Spleen (tissue), 11 donors: Measurements from ENCODE around the gene LRRC15. TPM values are rescaled to one million over a fixed set of nuclear protein-coding genes. Genes with fewer than 3 reads are reported as not detected.

Experiments used
- DNase-seq: peaks from one replicate; pipeline ENCODE4 v3.0.0-alpha.2; 2020
- H3K27ac ChIP-seq, 8 donors: fragments of 200-600 bp; sonication (generic) in 7 of 8; 1 replicate in 4 of 8; 2 replicates in 4 of 8; pipeline versions ENCODE4 v1.5.0 to v1.8.0; 2016 to 2021; ENCODE audit warnings: inconsistent platforms in 4 of 8, mild to moderate bottlenecking in 4 of 8, moderate library complexity in 1 of 8
- H3K27me3 ChIP-seq, 7 donors: fragments of 200-600 bp; sonication (generic) in 6 of 7; replicated peaks in 1 of 7; 1 replicate in 4 of 7; 2 replicates in 3 of 7; pipeline versions ENCODE4 v1.5.0 to v1.8.0; 2016 to 2021; ENCODE audit warnings: inconsistent platforms in 3 of 7, mild to moderate bottlenecking in 1 of 7
- H3K36me3 ChIP-seq, 6 donors: fragments of 200-600 bp; sonication (generic) in 5 of 6; 1 replicate in 4 of 6; 2 replicates in 2 of 6; pipeline versions ENCODE4 v1.5.0 to v1.8.0; 2016 to 2021; ENCODE audit warnings: inconsistent platforms in 2 of 6
- H3K4me1 ChIP-seq, 6 donors: fragments of 200-600 bp; sonication (generic) in 5 of 6; 1 replicate in 3 of 6; 2 replicates in 3 of 6; pipeline versions ENCODE4 v1.5.0 to v1.8.0; 2016 to 2021; ENCODE audit warnings: inconsistent platforms in 3 of 6
- H3K4me3 ChIP-seq, 8 donors: fragments of 200-600 bp; sonication (generic) in 7 of 8; 1 replicate in 4 of 8; 2 replicates in 4 of 8; pipeline versions ENCODE4 v1.5.0 to v1.8.0; 2016 to 2021; ENCODE audit warnings: inconsistent platforms in 4 of 8, mild to moderate bottlenecking in 4 of 8, moderate library complexity in 2 of 8
- H3K9me3 ChIP-seq, 8 donors: fragments of 200-600 bp; sonication (generic) in 7 of 8; 1 replicate in 4 of 8; 2 replicates in 4 of 8; pipeline versions ENCODE4 v1.5.0 to v1.8.0; 2016 to 2021; ENCODE audit warnings: inconsistent platforms in 4 of 8
- CTCF ChIP-seq, 11 experiments: fragments of 200-600 bp in 7 of 11; fragments of 450-650 bp in 4 of 11; sonication (generic) in 4 of 11; IDR thresholded peaks in 8 of 11; conservative IDR thresholded peaks in 3 of 11; 1 replicate in 7 of 11; 2 replicates in 4 of 11; pipeline versions ENCODE4 v1.4.0 to v1.8.0; 2016 to 2021; ENCODE audit warnings: antibody characterized with exemption in 11 of 11, inconsistent platforms in 4 of 11, mild to moderate bottlenecking in 1 of 11
- POLR2A ChIP-seq, 3 donors: fragments of 450-650 bp; IDR thresholded peaks; one replicate each; pipeline ENCODE4 v1.5.1; 2017; ENCODE audit warnings: antibody characterized with exemption in 3 of 3, mild to moderate bottlenecking in 1 of 3
- POLR2AphosphoS5 ChIP-seq, 3 donors: sonication (generic); formaldehyde crosslinking; IDR thresholded peaks; one replicate each; pipeline ENCODE4 v1.5.1; 2017; ENCODE audit warnings: antibody characterized with exemption in 3 of 3
- WGBS, 5 donors: extraction: QIAGEN DNeasy Blood & Tissue Kit in 3 of 5; methylation state at CpG; one replicate each; pipeline versions ENCODE4 v1.1.5 to v1.1.7; 2013 to 2018; 5-methylcytosine and 5-hydroxymethylcytosine counted together
- intact Hi-C: fragments of 100-400 bp; cut with DNase I; formaldehyde crosslinking; loops from one replicate; pipeline ENCODE4 v1.15.0; 2023; ENCODE audit warnings: low total_unique reads
- polyA plus RNA-seq, 3 donors: library from polyadenylated mRNA; stranded (reverse); fragments of 200-250 nt; gene quantifications; one replicate each; pipeline ENCODE4 v1.2.1, GENCODE V29; 2013
- total RNA-seq, 7 donors: library from RNA; depleted of rRNA in 3 of 7; stranded (reverse); fragments of >200 nt in 3 of 7; fragmentation: NEBNext Ultra II Directional in 4 of 7; extraction: Animal tissue kit (Norgen Biotek cat#: 25700) in 4 of 7; gene quantifications; one replicate each; pipeline versions ENCODE4 v1.1.0 to v1.2.1, GENCODE V29; 2016 to 2021
- donor health status: healthy with polysubstance abuse.
- donor health status: DM: no; HTN: no; CAD: no; lungs with moderate emphysema.
- donor health status: DM: no; HTN: no; CAD: no.
- donor health status: Bipolar disorder and iron deficiency.
- donor health status: healthy.
- donor health status: DM: no; HTN: no; CAD: no.
- donor health status: DM: yes; HTN: yes; CAD: no.

LRRC15 gene
- total and polyA plus RNA-seq, 10 donors: 0.09 to 1.1 (median 0.35) TPM; not detected in 1

GRCh38 chr3:194311000-194311399, 58.5 kb downstream of the LRRC15 start:
- H3K9me3 ChIP-seq: no peaks in the 10 kb centered on the region
- WGBS, 5 donors: 95 to 99% (median 97%) methylated on average over 2 of the region's 2 CpGs
- no peak overlapping the region for H3K4me3 ChIP-seq
- H3K27ac ChIP-seq: no peak overlapping the region
- intact Hi-C loops: loop anchor here (5.0 kb wide), 1 partner anchor 524 kb away; no protein-coding TSS in a partner anchor
- H3K27me3 ChIP-seq: peaks cover 0 to 66% (median 3%) of the 10 kb centered on the region in 7 donors
- TF ChIP-seq CTCF (IDR thresholded peaks at IDR 0.05 in 8 of 11, conservative IDR thresholded peaks at IDR 0.05 in 3 of 11): no peak
- no peak for TF ChIP-seq POLR2AphosphoS5 (IDR thresholded peaks at IDR 0.05)
- TF ChIP-seq POLR2A (IDR thresholded peaks at IDR 0.05): no peak
- peaks cover 26 to 73% (median 51%) of the 10 kb centered on the region in 6 donors for H3K4me1 ChIP-seq
- no peak for DNase-seq
- H3K36me3 ChIP-seq: no peaks in the 10 kb centered on the region

- Histone ChIP-seq H3K4me3 (no peak overlapping the region), H3K27me3 (peaks cover 0 to 61% (median 3%) of the 10 kb centered on the region in 7 donors), H3K36me3 (no peaks in the 10 kb centered on the region), H3K9me3 (no peaks in the 10 kb centered on the region), H3K4me1 (peaks cover 25 to 73% (median 51%) of the 10 kb centered on the region in 6 donors), H3K27ac (no peak overlapping the region)
- intact Hi-C loops: loop anchor here (5.0 kb wide), 1 partner anchor 523 kb away; no protein-coding TSS in a partner anchor
- 84 to 95% (median 90%) methylated on average over 11 of the region's 11 CpGs for WGBS, 5 donors
- no peak for TF ChIP-seq POLR2A (IDR thresholded peaks at IDR 0.05)
- TF ChIP-seq POLR2AphosphoS5 (IDR thresholded peaks at IDR 0.05): no peak
- no peak for TF ChIP-seq CTCF (IDR thresholded peaks at IDR 0.05 in 8 of 11, conservative IDR thresholded peaks at IDR 0.05 in 3 of 11)
- peak; percentile 68 for DNase-seq
These were observed 59.3 kb downstream of the LRRC15 start for GRCh38 chr3:194310060-194310835.

GRCh38 chr3:194308601-194309449, 60.7 kb downstream of the LRRC15 start:
- Histone ChIP-seq H3K9me3 (no peaks in the 10 kb centered on the region), H3K27ac (peak overlapping the region in 1 of 8 donors; percentile 75), H3K27me3 (peaks cover 0 to 52% (median 0%) of the 10 kb centered on the region in 7 donors), H3K36me3 (no peaks in the 10 kb centered on the region), H3K4me3 (no peak overlapping the region), H3K4me1 (peaks cover 25 to 70% (median 46%) of the 10 kb centered on the region in 6 donors)
- 53 to 75% (median 62%) methylated on average over 8 of the region's 8 CpGs for WGBS, 5 donors
- peak; percentile 63 for DNase-seq
- intact Hi-C loops: no loop called here
- no peak for TF ChIP-seq POLR2A (IDR thresholded peaks at IDR 0.05)
- no peak for TF ChIP-seq CTCF (IDR thresholded peaks at IDR 0.05 in 8 of 11, conservative IDR thresholded peaks at IDR 0.05 in 3 of 11)
